Measurements from ENCODE around the gene MRAP. TPM values are rescaled to one million over a fixed set of nuclear protein-coding genes. Genes with fewer than 3 reads are reported as not detected.
"Not testable (repeated sequence)": the region's sequence is repeated elsewhere in the genome, so short reads cannot be mapped to it uniquely, and the experiment has no call there.

MRAP gene
- total RNA-seq, 1 experiment from 2014 or later: not detected

GRCh38 chr21:32299695-32300094 lies 1.0 kb downstream of the MRAP start:
- DNase-seq (ENCODE audit: low read depth): no peak

DNA sequence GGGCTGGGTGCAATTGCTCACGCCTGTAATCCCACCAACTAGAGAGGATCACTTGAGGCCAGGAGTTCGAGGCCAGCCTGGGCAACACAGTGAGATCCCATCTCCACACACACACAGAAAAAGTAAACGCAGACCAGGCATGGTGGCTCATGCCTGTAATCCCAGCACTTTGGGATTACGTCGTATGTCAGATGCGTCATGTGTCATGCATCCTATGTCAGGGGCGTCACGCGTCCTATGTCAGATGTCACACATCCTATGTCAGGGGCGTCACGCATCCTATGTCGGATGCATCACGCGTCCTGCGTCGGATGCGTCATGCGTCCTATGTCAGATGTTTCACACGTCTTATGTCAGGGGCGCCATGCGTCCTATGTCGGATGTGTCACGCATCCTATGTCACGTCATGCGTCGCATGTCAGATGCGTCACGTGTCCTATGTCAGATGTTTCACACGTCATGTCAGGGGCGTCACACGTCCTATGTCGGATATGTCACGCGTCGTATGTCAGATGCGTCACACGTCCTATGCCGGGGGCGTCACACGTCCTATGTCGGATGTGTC lies 1.5 kb downstream of the MRAP start:
- DNase-seq (ENCODE audit: low read depth): no peak

DNA sequence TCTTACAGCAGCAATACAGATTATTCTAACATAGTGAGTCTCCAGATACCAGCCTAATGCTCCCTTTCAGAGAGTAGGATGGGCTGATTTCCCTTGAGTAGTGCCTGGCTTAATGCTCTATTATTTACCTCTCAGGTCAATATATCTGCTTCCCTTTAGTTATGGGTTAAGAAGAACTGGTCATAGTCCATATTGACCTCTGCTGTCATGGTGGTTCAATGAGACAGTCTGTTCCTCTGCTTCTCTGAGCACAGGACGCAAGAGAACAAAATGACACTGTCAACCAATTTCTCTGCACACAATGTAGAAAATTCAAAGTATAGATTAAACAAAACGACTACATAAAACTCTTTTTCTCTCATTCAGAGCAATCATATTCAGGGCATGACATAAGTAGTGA lies 2.9 kb downstream of the MRAP start:
- DNase-seq (ENCODE audit: low read depth): no peak

GRCh38 chr21:32302560-32302959 lies 3.9 kb downstream of the MRAP start:
- no peak for DNase-seq (ENCODE audit: low read depth)

DNA sequence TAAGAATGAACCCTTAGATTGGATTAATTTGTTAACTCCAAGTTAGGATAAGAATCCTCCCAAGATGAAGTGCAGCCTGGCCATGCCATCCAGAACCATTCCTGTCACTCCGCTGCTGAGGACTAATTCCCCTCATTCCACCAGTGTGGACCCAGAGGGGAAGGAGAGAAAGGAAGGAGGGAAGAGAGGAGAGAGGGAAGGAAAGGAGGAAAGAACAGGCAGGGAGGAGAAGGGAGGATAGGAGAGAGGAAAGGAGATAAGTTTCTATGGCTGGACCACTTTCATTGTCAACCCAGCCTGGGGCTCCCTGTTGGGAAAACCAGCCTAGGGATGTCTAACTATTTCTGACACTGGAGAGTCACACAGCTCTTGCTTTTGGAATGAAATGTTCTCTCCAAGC lies 4.7 kb downstream of the MRAP start:
- no peak for DNase-seq (ENCODE audit: low read depth)

GRCh38 chr21:32304998-32305397 lies 6.3 kb downstream of the MRAP start:
- no peak for DNase-seq (ENCODE audit: low read depth)

GRCh38 chr21:32306021-32306780 lies 7.5 kb downstream of the MRAP start:
- DNase-seq (ENCODE audit: low read depth): no peak

- no peak for DNase-seq (ENCODE audit: low read depth)
Measured at GRCh38 chr21:32307706-32308105, 9.1 kb downstream of the MRAP start.

- DNase-seq (ENCODE audit: low read depth): no peak
Measured at GRCh38 chr21:32308696-32309095, 10.0 kb downstream of the MRAP start.

- no peak for DNase-seq (ENCODE audit: low read depth)
Measured at GRCh38 chr21:32309906-32310460, 11.3 kb downstream of the MRAP start.

DNA sequence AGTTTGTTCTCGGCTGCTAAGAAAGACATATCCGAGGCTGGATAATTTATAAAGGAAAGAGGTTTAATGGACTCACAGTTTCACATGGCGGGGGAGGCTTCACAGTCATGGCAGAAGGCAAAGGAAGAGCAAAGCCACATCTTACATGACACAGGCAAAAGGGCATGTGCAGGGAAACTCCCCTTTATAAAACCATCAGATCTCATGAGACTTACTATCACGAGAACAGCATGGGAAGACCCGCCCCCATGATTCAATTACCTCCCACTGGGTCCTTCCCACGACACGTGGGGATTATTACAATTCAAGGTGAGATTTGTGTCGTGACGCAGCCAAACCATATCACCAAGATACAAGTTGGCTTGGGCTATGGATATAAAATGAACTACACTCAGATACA lies 12.3 kb downstream of the MRAP start:
- DNase-seq (ENCODE audit: low read depth): not testable (repeated sequence)

DNA sequence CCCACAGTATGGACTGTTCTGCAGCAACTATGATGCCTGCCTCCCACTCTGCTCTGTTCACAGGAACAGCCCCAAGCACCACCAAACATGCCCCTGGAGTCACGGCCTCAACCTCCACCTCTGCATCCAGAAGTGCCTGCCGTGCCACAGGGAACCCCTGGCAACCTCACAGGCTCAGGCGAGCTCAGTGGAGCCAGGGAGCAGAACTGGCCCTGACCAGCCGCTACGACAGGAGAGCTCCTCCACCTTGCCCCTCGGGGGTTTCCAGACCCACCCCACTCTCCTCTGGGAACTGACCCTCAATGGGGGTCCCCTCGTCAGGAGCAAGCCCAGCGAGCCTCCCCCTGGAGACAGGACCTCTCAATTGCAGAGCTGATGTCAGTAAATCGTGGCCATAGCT lies 13.0 kb downstream of the MRAP start:
- DNase-seq (ENCODE audit: low read depth): no peak

DNA sequence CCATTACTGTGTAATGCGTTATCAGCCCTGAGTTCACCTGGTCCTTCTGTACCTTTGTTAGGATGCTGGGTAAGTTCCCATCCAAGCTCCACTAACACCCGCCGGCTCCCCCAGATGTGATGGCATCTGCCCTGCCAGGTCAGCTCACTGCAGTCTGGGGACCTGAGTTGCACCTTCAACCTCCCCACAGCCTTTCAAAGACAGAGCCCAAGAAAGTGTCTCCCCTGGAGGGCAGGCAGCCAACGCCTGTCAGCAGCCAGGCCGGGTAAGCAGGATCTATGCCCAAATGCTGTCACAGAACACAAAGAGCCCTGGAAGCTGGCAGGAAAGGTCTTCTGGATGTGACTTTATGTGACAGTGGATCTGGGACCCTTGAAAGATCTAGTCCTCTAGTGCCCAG lies 13.7 kb downstream of the MRAP start:
- no peak for DNase-seq (ENCODE audit: low read depth)

DNA sequence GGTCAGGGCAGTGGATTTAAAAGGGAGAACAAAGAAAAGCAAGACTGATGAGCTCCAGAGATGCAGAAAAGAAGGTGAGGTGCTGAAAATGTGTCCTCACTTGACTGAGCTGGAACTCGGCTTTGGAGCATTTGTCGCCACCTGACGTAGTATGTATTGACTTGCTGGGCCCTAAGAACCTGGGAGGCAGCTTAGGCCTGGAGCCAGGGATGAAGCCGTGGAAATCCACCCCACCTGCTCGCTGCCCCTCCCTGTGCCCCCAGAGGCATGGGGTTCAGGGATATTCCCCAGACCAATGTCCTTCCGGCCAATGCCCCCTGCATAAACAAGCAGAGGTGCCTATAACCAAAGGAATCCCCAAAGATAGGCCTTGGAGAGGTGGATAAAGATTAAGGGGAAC lies 14.3 kb downstream of the MRAP start:
- no peak for DNase-seq (ENCODE audit: low read depth)

DNA sequence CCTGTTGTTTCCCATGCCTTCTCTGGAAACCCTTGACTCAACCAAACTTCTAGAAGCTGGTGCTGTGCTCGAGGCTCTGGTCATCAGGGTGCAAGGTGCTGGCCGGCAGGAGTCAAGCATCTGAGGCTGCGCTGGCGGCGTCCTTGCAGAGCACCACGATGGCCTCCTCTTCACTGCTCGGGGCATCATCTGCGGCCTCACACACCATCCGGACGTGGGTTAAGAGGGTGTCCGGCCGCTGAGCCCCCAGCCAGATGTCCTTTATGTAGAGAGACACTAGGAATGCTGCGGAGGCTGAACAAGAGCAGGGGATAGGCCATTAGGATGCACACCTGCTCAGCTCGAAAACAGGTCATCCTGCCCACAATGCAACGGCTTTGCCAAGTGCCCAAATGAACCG lies 16.2 kb downstream of the MRAP start:
- no peak for DNase-seq (ENCODE audit: low read depth)

DNA sequence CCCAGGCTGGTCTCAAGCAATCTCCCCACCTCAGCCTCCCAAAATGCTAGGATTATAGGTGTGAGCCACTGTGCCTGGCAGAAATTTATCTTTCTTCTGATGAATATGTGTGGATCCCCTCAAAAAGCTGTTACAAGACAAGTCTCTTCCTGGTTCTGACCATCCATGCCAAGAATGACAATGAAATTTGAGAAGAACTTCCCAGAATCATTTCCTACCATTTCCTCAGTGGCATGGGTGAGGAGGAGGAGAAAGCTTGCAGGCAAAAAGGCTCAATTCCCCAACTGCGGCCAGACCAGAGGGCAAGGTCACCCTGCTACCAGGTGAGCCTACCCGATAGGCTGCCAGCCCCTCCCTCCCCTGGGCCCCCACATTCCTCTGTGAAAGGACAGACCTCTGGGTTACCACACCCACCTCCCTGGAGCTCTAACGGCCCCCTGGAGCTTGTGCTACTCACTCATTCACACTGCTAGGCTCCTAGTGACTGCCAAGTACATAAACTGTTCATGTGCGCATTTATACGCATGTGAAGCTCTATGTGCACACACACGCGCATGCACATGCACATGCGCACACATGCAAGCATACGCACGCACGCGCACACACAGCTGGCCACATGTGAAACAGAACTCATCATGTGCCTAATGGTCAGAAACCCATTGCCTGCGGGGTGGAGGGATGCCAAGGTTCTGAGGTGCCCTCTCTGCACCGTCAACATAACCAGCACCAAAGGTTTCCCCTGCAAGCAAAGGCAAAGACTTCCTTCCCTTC lies 17.0 kb downstream of the MRAP start:
- no peak for DNase-seq (ENCODE audit: low read depth)

DNA sequence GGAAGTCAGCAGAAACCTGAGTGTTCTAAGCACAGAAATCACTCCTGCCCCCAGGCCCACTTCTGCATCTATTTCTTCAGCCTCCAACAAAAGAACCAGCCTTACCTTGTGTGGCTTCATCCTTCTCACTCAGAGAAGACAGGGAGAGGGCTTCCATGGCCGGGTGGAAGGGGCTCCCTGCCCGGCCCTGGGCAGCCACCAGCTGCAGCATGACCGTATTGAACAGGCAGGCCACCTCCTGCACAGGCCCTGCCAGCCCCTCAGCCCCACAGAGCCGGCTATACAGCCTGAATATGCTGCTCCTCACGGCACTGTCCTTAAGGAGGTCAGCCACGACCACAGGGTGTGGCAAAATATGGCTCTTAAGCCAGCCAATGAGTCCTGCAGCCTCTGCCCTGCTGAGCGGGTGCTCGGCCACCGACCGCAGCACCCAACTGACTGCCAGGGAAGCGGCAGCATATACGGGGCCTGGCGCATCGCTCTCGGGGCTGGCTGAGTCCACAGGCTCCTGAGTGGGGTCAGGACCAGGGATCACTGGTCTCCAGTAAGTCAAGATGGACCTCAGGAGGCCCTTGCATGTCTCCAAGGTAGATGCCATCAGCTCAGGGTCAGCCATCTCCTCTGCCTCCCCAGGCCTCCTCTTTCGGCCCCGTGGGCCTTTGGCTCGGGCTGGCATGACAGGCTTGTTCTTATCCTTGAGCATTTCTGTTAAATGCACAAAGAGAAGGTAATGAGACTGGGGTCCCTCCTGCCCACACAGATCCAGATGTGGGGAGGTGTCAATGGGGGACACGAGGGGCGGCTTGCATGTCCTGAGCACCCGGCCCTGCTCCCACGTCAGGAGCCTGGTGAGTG lies 17.9 kb downstream of the MRAP start:
- DNase-seq (ENCODE audit: low read depth): no peak

- DNase-seq (ENCODE audit: low read depth): no peak
Measured at GRCh38 chr21:32317726-32318125, 19.1 kb downstream of the MRAP start.

DNA sequence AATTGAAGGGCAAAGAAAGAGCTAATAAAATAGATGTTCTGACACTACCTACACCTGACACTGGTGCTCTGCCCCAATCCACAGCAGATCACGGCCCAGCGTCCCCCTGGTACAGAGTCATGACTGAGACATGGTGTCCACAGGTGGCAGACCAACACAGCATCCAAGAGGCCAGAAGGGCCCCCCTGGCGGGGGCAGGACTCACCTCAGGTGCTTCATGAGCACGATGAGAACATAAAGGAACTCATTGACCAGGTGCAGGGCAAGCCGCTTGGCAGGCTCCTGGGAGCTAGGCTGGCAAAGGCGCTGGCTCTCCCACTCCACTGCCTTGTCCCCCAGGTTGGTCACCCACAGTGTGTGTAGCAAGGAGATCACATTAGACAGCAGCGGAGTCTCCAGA lies 20.4 kb downstream of the MRAP start:
- no peak for DNase-seq (ENCODE audit: low read depth)

DNA sequence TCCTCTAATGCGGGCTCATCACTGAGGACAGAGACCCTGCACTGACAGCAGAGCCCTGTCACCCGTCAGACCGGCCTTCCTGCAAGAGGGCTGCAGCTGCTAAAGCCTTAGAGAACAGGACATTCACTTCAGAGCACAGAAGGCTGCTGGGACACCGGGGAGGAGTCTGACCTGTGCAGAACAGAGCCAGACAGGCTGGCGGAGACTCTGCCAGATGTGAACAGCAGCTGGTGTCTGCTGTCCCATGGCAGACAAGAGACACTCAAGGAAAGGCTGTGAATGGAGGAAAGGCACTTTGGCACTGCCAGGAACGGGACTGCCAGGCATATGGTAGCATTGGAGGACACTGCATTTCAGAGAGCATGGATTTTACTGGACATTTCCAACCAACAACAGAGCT lies 21.4 kb downstream of the MRAP start:
- DNase-seq (ENCODE audit: low read depth): no peak

GRCh38 chr21:32320726-32321125 lies 22.1 kb downstream of the MRAP start:
- no peak for DNase-seq (ENCODE audit: low read depth)

DNA sequence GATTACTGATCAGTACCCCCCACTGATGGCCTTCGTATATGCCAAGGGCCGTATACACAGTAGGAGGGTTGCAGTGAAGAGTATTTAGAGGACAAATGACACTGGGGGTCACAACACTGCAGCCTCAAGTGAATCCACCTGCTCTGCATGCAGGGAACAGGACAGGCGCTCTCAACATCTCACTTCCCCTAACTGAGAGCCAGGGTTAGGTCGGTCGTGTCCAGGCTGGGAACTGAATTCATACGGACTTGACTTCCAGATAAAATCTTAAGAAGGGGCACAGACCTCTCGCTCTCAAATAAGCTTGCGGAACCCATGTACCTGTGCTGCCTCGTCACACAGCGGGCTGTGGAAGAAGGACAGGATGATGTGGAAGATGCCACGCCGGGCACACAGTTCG lies 22.8 kb downstream of the MRAP start:
- DNase-seq (ENCODE audit: low read depth): no peak
